ENCODE data around the gene EVI5.
"Not testable (repeated sequence)": the region's sequence is repeated elsewhere in the genome, so short reads cannot be mapped to it uniquely, and the experiment has no call there.

Gene EVI5

GRCh38 chr1:92748138-92748537, 36.8 kb downstream of the EVI5 start:
- no peak for DNase-seq (ENCODE audit: low spot score)

- no peak for DNase-seq (ENCODE audit: low spot score)
Observed at GRCh38 chr1:92747735-92748134, 37.2 kb downstream of the EVI5 start.

- not testable (repeated sequence) for DNase-seq (ENCODE audit: low spot score)
Observed at GRCh38 chr1:92746255-92746654, 38.7 kb downstream of the EVI5 start.

- no peak for DNase-seq (ENCODE audit: low spot score)
Observed at GRCh38 chr1:92743221-92743620, 41.7 kb downstream of the EVI5 start.

- peak; percentile 30 for DNase-seq (ENCODE audit: low spot score)
Observed at GRCh38 chr1:92739669-92740524, 45.0 kb downstream of the EVI5 start.

- no peak for DNase-seq (ENCODE audit: low spot score)
Observed at GRCh38 chr1:92736395-92736794, 48.5 kb downstream of the EVI5 start.

- no peak for DNase-seq (ENCODE audit: low spot score)
Observed at GRCh38 chr1:92730476-92730875, 54.4 kb downstream of the EVI5 start.

- DNase-seq (ENCODE audit: low spot score) = no peak
Observed at GRCh38 chr1:92728697-92729096, 56.2 kb downstream of the EVI5 start.

- not testable (repeated sequence) for DNase-seq (ENCODE audit: low spot score)
Observed at GRCh38 chr1:92723713-92724112, 61.2 kb downstream of the EVI5 start.

- DNase-seq (ENCODE audit: low spot score) = no peak
Observed at GRCh38 chr1:92721886-92722285, 63.0 kb downstream of the EVI5 start.

- DNase-seq (ENCODE audit: low spot score) = not testable (repeated sequence)
Observed at GRCh38 chr1:92721157-92721556, 63.8 kb downstream of the EVI5 start.

GRCh38 chr1:92715476-92715951, 69.4 kb downstream of the EVI5 start:
- not testable (repeated sequence) for DNase-seq (ENCODE audit: low spot score)

GRCh38 chr1:92713939-92714338, 71.0 kb downstream of the EVI5 start:
- no peak for DNase-seq (ENCODE audit: low spot score)

GRCh38 chr1:92711473-92712165, 73.3 kb downstream of the EVI5 start:
- no peak for DNase-seq (ENCODE audit: low spot score)

- DNase-seq (ENCODE audit: low spot score) = no peak
Observed at GRCh38 chr1:92709738-92710137, 75.2 kb downstream of the EVI5 start.

- DNase-seq (ENCODE audit: low spot score) = no peak
Observed at GRCh38 chr1:92708368-92708950, 76.4 kb downstream of the EVI5 start.

- DNase-seq (ENCODE audit: low spot score) = no peak
Observed at GRCh38 chr1:92707709-92708108, 77.2 kb downstream of the EVI5 start.

GRCh38 chr1:92707292-92707691, 77.6 kb downstream of the EVI5 start:
- DNase-seq (ENCODE audit: low spot score) = no peak

GRCh38 chr1:92705446-92705845, 79.5 kb downstream of the EVI5 start:
- no peak for DNase-seq (ENCODE audit: low spot score)

- no peak for DNase-seq (ENCODE audit: low spot score)
Observed at GRCh38 chr1:92701147-92701546, 83.8 kb downstream of the EVI5 start.

- DNase-seq (ENCODE audit: low spot score) = no peak
Observed at GRCh38 chr1:92698932-92699331, 86.0 kb downstream of the EVI5 start.

- DNase-seq (ENCODE audit: low spot score) = no peak
Observed at GRCh38 chr1:92695104-92695503, 89.8 kb downstream of the EVI5 start.

- DNase-seq (ENCODE audit: low spot score) = peak; percentile 10
Observed at GRCh38 chr1:92691925-92692324, 93.0 kb downstream of the EVI5 start.

Measured in germinal center (tissue), 1 donor.